ENCODE results near the gene UCK2.

DNA sequence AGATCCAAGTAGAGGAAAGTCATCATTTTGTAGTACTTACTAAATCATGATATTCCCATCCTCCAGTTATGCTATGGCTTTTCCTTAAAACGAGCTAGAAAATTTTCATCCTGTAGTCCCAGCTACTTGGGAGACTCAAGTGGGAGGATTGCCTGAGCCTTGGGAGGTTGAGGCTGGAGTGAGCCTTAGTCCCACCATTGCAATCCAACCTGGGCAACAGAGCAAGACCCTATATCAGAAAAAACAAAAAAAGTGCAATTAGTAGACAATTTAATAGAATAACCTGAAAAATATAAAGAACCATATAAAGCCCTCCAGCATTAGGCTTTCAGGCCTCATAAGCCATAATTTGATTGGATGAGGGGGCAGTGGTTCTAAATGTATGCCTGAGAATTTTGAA, 6.8 kb downstream of the UCK2 start:
- TF ChIP-seq, protein P1, sequence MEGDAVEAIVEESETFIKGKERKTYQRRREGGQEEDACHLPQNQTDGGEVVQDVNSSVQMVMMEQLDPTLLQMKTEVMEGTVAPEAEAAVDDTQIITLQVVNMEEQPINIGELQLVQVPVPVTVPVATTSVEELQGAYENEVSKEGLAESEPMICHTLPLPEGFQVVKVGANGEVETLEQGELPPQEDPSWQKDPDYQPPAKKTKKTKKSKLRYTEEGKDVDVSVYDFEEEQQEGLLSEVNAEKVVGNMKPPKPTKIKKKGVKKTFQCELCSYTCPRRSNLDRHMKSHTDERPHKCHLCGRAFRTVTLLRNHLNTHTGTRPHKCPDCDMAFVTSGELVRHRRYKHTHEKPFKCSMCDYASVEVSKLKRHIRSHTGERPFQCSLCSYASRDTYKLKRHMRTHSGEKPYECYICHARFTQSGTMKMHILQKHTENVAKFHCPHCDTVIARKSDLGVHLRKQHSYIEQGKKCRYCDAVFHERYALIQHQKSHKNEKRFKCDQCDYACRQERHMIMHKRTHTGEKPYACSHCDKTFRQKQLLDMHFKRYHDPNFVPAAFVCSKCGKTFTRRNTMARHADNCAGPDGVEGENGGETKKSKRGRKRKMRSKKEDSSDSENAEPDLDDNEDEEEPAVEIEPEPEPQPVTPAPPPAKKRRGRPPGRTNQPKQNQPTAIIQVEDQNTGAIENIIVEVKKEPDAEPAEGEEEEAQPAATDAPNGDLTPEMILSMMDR (IDR thresholded peaks at IDR 0.05 in 2 of 3, conservative IDR thresholded peaks at IDR 0.05 in 1 of 3; ENCODE audit: borderline replicate concordance in 1 of 3, insufficient read depth in 1 of 3, low read depth in 2 of 3, low read length in 2 of 3), result no peak
- TF ChIP-seq, protein P2, sequence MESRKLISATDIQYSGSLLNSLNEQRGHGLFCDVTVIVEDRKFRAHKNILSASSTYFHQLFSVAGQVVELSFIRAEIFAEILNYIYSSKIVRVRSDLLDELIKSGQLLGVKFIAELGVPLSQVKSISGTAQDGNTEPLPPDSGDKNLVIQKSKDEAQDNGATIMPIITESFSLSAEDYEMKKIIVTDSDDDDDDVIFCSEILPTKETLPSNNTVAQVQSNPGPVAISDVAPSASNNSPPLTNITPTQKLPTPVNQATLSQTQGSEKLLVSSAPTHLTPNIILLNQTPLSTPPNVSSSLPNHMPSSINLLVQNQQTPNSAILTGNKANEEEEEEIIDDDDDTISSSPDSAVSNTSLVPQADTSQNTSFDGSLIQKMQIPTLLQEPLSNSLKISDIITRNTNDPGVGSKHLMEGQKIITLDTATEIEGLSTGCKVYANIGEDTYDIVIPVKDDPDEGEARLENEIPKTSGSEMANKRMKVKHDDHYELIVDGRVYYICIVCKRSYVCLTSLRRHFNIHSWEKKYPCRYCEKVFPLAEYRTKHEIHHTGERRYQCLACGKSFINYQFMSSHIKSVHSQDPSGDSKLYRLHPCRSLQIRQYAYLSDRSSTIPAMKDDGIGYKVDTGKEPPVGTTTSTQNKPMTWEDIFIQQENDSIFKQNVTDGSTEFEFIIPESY (IDR thresholded peaks at IDR 0.05; ENCODE audit: extremely low read depth, insufficient replicate concordance, low read length), result no peak
- TF ChIP-seq CEBPB (IDR thresholded peaks at IDR 0.05; ENCODE audit: low read depth) (no peak), POLR2A (IDR thresholded peaks at IDR 0.05; ENCODE audit: borderline replicate concordance, extremely low read depth, insufficient read depth, insufficient read length) (no peak), ZFX (IDR thresholded peaks at IDR 0.05) (no peak), SIN3A (IDR thresholded peaks at IDR 0.05; ENCODE audit: low read depth) (no peak), EZH2phosphoT487 (IDR thresholded peaks at IDR 0.05; ENCODE audit: borderline replicate concordance) (no peak), ELF1 (IDR thresholded peaks at IDR 0.05; ENCODE audit: borderline replicate concordance, low read depth) (no peak), RAD21 (IDR thresholded peaks at IDR 0.05; ENCODE audit: low read depth) (no peak), SP1 (IDR thresholded peaks at IDR 0.05; ENCODE audit: low read depth) (no peak), POLR2AphosphoS5 (IDR thresholded peaks at IDR 0.05; ENCODE audit: low read depth, low read length) (no peak)
- TF ChIP-seq, protein P3, sequence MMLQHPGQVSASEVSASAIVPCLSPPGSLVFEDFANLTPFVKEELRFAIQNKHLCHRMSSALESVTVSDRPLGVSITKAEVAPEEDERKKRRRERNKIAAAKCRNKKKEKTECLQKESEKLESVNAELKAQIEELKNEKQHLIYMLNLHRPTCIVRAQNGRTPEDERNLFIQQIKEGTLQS (IDR thresholded peaks at IDR 0.05), result no peak
- TF ChIP-seq, protein P4, sequence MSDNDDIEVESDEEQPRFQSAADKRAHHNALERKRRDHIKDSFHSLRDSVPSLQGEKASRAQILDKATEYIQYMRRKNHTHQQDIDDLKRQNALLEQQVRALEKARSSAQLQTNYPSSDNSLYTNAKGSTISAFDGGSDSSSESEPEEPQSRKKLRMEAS (IDR thresholded peaks at IDR 0.05), result no peak
- TF ChIP-seq, protein P5, sequence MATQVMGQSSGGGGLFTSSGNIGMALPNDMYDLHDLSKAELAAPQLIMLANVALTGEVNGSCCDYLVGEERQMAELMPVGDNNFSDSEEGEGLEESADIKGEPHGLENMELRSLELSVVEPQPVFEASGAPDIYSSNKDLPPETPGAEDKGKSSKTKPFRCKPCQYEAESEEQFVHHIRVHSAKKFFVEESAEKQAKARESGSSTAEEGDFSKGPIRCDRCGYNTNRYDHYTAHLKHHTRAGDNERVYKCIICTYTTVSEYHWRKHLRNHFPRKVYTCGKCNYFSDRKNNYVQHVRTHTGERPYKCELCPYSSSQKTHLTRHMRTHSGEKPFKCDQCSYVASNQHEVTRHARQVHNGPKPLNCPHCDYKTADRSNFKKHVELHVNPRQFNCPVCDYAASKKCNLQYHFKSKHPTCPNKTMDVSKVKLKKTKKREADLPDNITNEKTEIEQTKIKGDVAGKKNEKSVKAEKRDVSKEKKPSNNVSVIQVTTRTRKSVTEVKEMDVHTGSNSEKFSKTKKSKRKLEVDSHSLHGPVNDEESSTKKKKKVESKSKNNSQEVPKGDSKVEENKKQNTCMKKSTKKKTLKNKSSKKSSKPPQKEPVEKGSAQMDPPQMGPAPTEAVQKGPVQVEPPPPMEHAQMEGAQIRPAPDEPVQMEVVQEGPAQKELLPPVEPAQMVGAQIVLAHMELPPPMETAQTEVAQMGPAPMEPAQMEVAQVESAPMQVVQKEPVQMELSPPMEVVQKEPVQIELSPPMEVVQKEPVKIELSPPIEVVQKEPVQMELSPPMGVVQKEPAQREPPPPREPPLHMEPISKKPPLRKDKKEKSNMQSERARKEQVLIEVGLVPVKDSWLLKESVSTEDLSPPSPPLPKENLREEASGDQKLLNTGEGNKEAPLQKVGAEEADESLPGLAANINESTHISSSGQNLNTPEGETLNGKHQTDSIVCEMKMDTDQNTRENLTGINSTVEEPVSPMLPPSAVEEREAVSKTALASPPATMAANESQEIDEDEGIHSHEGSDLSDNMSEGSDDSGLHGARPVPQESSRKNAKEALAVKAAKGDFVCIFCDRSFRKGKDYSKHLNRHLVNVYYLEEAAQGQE (IDR thresholded peaks at IDR 0.05; ENCODE audit: low read depth), result no peak

All from HCT116 (cell line).